HEK293 (cell line): ENCODE data around the gene ATP5MC2.

Experiments
- CTCF ChIA-PET: fragments of 350-600 bp; formaldehyde crosslinking; extraction: SDS; loops from one replicate; lab custom pipeline; 2021; ENCODE audit warnings: antibody characterized with exemption; lab: Yijun Ruan, JAX
- POLR2A ChIA-PET: fragments of 300-600 bp; formaldehyde crosslinking; extraction: SDS; loops from one replicate; lab custom pipeline; 2020; ENCODE audit warnings: antibody characterized with exemption, inconsistent platforms; lab: Yijun Ruan, JAX
- H3K27ac ChIP-seq: fragments of 200-500 bp; sonication (Bioruptor generic); 2 replicates; pipeline ENCODE4 v1.5.1; 2014; ENCODE audit warnings: low read depth, low read length, control low read depth, inconsistent platforms; ENCODE audit errors: extremely low read depth
- H3K36me3 ChIP-seq, 2 experiments: fragments of 200-500 bp in 1 of 2; sonication (Bioruptor generic) in 1 of 2; 1 replicate in 1 of 2; 2 replicates in 1 of 2; pipeline ENCODE4 v1.5.1; 2014 to 2017; ENCODE audit warnings: inconsistent platforms in 2 of 2, low read length in 2 of 2; ENCODE audit not compliant: control insufficient read depth in 2 of 2, insufficient read depth in 1 of 2
- H3K4me1 ChIP-seq: fragments of 200-500 bp; sonication (Bioruptor generic); 2 replicates; pipeline ENCODE4 v1.5.1; 2014; ENCODE audit warnings: mild to moderate bottlenecking, low read length, inconsistent platforms; ENCODE audit not compliant: control insufficient read depth, insufficient read depth
- H3K4me3 ChIP-seq: 2 replicates; pipeline ENCODE4 v1.5.1; 2011; ENCODE audit warnings: low read depth, mild to moderate bottlenecking, control low read depth, low read length, moderate library complexity
- H3K9me3 ChIP-seq: fragments of 200-500 bp; sonication (Bioruptor generic); 2 replicates; pipeline ENCODE4 v1.5.1; 2014; ENCODE audit warnings: low read depth, low read length, inconsistent platforms; ENCODE audit not compliant: control insufficient read depth, insufficient read depth
- EGR2 ChIP-seq: fragments of 450-650 bp; formaldehyde crosslinking; IDR thresholded peaks from 2 replicates; pipeline ENCODE4 v1.5.1; 2016; ENCODE audit warnings: low read depth, missing biosample characterization, missing genetic modification characterization
- GLI2 ChIP-seq: fragments of 450-650 bp; formaldehyde crosslinking; IDR thresholded peaks from 2 replicates; pipeline ENCODE4; 2017; ENCODE audit warnings: missing biosample characterization, missing genetic modification characterization, low read depth, borderline replicate concordance
- SCRT2 ChIP-seq: fragments of 450-650 bp; formaldehyde crosslinking; IDR thresholded peaks from 2 replicates; pipeline ENCODE4 v1.5.1; 2016; ENCODE audit warnings: missing biosample characterization, missing genetic modification characterization
- SETDB1 ChIP-seq: IDR thresholded peaks from one replicate; pipeline ENCODE4 v1.6.1; 2017; ENCODE audit warnings: mild to moderate bottlenecking, low read length, moderate library complexity, mixed read lengths; ENCODE audit not compliant: insufficient read length
- SP3 ChIP-seq: fragments of 450-650 bp; formaldehyde crosslinking; IDR thresholded peaks from 2 replicates; pipeline ENCODE4 v1.5.1; 2016; ENCODE audit warnings: missing biosample characterization, missing genetic modification characterization
- ZBTB20 ChIP-seq: fragments of 450-650 bp; formaldehyde crosslinking; IDR thresholded peaks from 2 replicates; pipeline ENCODE4 v1.5.1; 2016; ENCODE audit warnings: missing biosample characterization, missing genetic modification characterization
- ZBTB48 ChIP-seq: fragments of 450-650 bp; formaldehyde crosslinking; IDR thresholded peaks from 2 replicates; pipeline ENCODE4 v1.5.1; 2016; ENCODE audit warnings: missing biosample characterization, missing genetic modification characterization
- ZNF10 ChIP-seq: fragments of 450-650 bp; formaldehyde crosslinking; IDR thresholded peaks from 2 replicates; pipeline ENCODE4 v1.5.1; 2017; ENCODE audit warnings: missing biosample characterization, missing genetic modification characterization
- ZNF175 ChIP-seq: fragments of 450-650 bp; formaldehyde crosslinking; IDR thresholded peaks from 2 replicates; pipeline ENCODE4 v1.5.1; 2016; ENCODE audit warnings: missing biosample characterization, missing genetic modification characterization
- ZNF184 ChIP-seq: fragments of 450-650 bp; IDR thresholded peaks from 2 replicates; pipeline ENCODE4 v1.5.1; 2018; ENCODE audit warnings: missing biosample characterization, mild to moderate bottlenecking, missing genetic modification characterization
- ZNF202 ChIP-seq: fragments of 450-650 bp; formaldehyde crosslinking; IDR thresholded peaks from 2 replicates; pipeline ENCODE4 v1.5.1; 2016; ENCODE audit warnings: missing biosample characterization, missing genetic modification characterization, borderline replicate concordance
- ZNF24 ChIP-seq: fragments of 450-650 bp; formaldehyde crosslinking; IDR thresholded peaks from 2 replicates; pipeline ENCODE4 v1.5.1; 2016; ENCODE audit warnings: missing biosample characterization, missing genetic modification characterization
- ZNF366 ChIP-seq: fragments of 450-650 bp; formaldehyde crosslinking; conservative IDR thresholded peaks from 2 replicates; pipeline ENCODE4 v1.5.1; 2016; ENCODE audit warnings: missing biosample characterization, missing genetic modification characterization
- ZNF501 ChIP-seq: fragments of 450-650 bp; formaldehyde crosslinking; IDR thresholded peaks from 2 replicates; pipeline ENCODE4 v1.5.1; 2016; ENCODE audit warnings: missing biosample characterization, missing genetic modification characterization
- ZNF658 ChIP-seq: fragments of 450-650 bp; formaldehyde crosslinking; IDR thresholded peaks from 2 replicates; pipeline ENCODE4; 2016; ENCODE audit warnings: missing biosample characterization, missing genetic modification characterization
- ZNF677 ChIP-seq: fragments of 450-650 bp; IDR thresholded peaks from 2 replicates; pipeline ENCODE4 v1.5.0; 2018; ENCODE audit warnings: missing biosample characterization, mild to moderate bottlenecking, missing genetic modification characterization, moderate library complexity
- ZNF768 ChIP-seq: fragments of 450-650 bp; formaldehyde crosslinking; IDR thresholded peaks from 2 replicates; pipeline ENCODE4 v1.5.1; 2018; ENCODE audit warnings: missing biosample characterization, mild to moderate bottlenecking, missing genetic modification characterization
- ZNF791 ChIP-seq: fragments of 450-650 bp; formaldehyde crosslinking; IDR thresholded peaks from 2 replicates; pipeline ENCODE4 v1.5.1; 2016; ENCODE audit warnings: missing biosample characterization, missing genetic modification characterization
- ZSCAN23 ChIP-seq: fragments of 450-650 bp; formaldehyde crosslinking; IDR thresholded peaks from 2 replicates; pipeline ENCODE4 v1.5.1; 2016; ENCODE audit warnings: missing biosample characterization, missing genetic modification characterization
- ZXDB ChIP-seq: fragments of 450-650 bp; formaldehyde crosslinking; IDR thresholded peaks from 2 replicates; pipeline ENCODE4 v1.5.1; 2016; ENCODE audit warnings: missing biosample characterization, missing genetic modification characterization
- TF ChIP-seq, protein P1 (sequence below): IDR thresholded peaks from 2 replicates; pipeline ENCODE4 v1.6.1; 2011; ENCODE audit warnings: mild to moderate bottlenecking, low read depth, low read length, borderline replicate concordance
- TF ChIP-seq, protein P2 (sequence below): fragments of 450-650 bp; formaldehyde crosslinking; IDR thresholded peaks from 2 replicates; pipeline ENCODE4 v1.5.1; 2016; ENCODE audit warnings: missing biosample characterization, missing genetic modification characterization, low read depth
- TF ChIP-seq, protein P3 (sequence below): fragments of 450-650 bp; formaldehyde crosslinking; IDR thresholded peaks from 2 replicates; pipeline ENCODE4 v1.5.1; 2016; ENCODE audit warnings: missing biosample characterization, missing genetic modification characterization

ATP5MC2 gene

DNA sequence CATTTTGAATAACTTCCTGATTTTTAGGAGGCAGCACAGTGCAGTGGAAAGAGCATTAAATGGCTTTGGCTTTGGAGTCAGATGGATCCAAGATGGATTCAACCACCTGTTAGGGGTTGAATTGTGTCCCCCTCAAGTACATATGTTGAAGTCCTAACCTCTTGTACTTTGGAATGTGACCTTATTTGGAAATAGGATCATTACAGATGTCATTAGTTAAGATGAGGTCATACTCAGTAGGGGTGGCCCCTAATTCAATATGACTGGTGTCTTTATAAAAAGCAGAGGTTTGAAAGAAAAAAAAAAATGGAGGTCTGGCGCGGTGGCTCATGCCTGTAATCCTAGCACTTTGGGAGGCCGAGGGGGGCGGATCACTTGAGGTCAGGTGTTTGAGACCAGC is 18.8 kb downstream of the ATP5MC2 start (continued):
- TF ChIP-seq ZSCAN23 (tag by site-specific recombination) (0 out of 2 replicates have a peak, but pooled peaks have one; percentile 38), SCRT2 (tag by site-specific recombination) (peak; percentile 74), ZXDB (no peak), ZNF366 (tag by site-specific recombination) (0 out of 2 replicates have a peak, but pooled peaks have one; percentile 24), ZNF501 (no peak), GLI2 (tag by site-specific recombination) (no peak), ZNF768 (tag by site-specific recombination) (no peak), ZNF10 (tag by site-specific recombination) (no peak), ZNF175 (tag by site-specific recombination) (no peak), ZNF658 (tag by site-specific recombination) (no peak), ZNF24 (tag by site-specific recombination) (no peak), SETDB1 (no peak)
- TF ChIP-seq, protein P1, sequence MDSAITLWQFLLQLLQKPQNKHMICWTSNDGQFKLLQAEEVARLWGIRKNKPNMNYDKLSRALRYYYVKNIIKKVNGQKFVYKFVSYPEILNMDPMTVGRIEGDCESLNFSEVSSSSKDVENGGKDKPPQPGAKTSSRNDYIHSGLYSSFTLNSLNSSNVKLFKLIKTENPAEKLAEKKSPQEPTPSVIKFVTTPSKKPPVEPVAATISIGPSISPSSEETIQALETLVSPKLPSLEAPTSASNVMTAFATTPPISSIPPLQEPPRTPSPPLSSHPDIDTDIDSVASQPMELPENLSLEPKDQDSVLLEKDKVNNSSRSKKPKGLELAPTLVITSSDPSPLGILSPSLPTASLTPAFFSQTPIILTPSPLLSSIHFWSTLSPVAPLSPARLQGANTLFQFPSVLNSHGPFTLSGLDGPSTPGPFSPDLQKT, result no peak
- TF ChIP-seq, protein P2, sequence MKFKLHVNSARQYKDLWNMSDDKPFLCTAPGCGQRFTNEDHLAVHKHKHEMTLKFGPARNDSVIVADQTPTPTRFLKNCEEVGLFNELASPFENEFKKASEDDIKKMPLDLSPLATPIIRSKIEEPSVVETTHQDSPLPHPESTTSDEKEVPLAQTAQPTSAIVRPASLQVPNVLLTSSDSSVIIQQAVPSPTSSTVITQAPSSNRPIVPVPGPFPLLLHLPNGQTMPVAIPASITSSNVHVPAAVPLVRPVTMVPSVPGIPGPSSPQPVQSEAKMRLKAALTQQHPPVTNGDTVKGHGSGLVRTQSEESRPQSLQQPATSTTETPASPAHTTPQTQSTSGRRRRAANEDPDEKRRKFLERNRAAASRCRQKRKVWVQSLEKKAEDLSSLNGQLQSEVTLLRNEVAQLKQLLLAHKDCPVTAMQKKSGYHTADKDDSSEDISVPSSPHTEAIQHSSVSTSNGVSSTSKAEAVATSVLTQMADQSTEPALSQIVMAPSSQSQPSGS (tag by site-specific recombination), result peak; percentile 54; the same call in 1 of the 2 replicates

- no peak overlapping the region for H3K4me3 ChIP-seq
- H3K4me1 ChIP-seq, result peaks cover 3% of the 10 kb centered on the region
- POLR2A ChIA-PET, result no interaction called here
- no peaks in the 10 kb centered on the region for H3K9me3 ChIP-seq
- CTCF ChIA-PET, result no interaction called here
- no peak overlapping the region for H3K27ac ChIP-seq
- TF ChIP-seq, protein P3, sequence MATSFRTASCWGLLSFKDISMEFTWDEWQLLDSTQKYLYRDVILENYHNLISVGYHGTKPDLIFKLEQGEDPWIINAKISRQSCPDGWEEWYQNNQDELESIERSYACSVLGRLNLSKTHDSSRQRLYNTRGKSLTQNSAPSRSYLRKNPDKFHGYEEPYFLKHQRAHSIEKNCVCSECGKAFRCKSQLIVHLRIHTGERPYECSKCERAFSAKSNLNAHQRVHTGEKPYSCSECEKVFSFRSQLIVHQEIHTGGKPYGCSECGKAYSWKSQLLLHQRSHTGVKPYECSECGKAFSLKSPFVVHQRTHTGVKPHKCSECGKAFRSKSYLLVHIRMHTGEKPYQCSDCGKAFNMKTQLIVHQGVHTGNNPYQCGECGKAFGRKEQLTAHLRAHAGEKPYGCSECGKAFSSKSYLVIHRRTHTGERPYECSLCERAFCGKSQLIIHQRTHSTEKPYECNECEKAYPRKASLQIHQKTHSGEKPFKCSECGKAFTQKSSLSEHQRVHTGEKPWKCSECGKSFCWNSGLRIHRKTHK (tag by site-specific recombination), result no peak
- TF ChIP-seq ZNF791 (tag by site-specific recombination) (no peak), ZBTB20 (tag by site-specific recombination) (no peak), ZBTB48 (tag by site-specific recombination) (no peak), ZNF184 (tag by site-specific recombination) (0 out of 2 replicates have a peak, but pooled peaks have one; percentile 59), ZNF677 (tag by site-specific recombination) (no peak), SP3 (no peak), EGR2 (tag by site-specific recombination) (no peak), ZNF202 (tag by site-specific recombination) (no peak)
- TF ChIP-seq, all 188 proteins: peak for 1
- no peaks in the 10 kb centered on the region for H3K36me3 ChIP-seq
These were observed 22.3 kb downstream of the ATP5MC2 start for GRCh38 chr12:53653595-53653994.
